ENCODE measurements around the gene PRKD1.

Gene PRKD1

DNA sequence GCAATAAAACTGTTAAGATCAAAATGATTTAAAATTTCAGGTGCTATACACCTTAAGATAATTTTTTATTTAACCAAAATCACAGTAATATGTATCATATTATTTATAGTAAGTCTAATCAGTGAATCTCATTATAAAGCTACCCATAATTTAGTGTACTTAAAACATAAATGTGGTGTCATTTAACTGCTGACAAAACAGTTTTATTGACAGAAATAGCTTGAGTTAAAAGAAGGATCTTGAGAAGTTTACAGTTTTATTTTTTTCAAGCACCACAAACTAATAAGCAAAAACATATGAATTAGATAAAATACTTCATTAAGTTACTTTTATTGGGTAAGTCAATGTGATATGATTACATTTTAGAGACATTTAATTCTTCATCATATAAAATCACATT, 400.4 kb downstream of the PRKD1 start:
- no peak for DNase-seq (ENCODE audit: low read depth in 1 of 2, low spot score in 1 of 2)

Measured in activated T-helper 1 cell treated with anti-CD3 and anti-CD28 coated beads, Interleukin-2, amount 50 U/mL, for 16 hours (primary cell).